HG03196 (cell line): ENCODE measurements around the gene RAB37.
A peak's percentile ranks its signal among the peaks of the same experiment; 100 is the strongest.

Experiments used
- ATAC-seq: cut with Tn5 transposase; IDR thresholded peaks from one replicate; pipeline ENCODE4 v1.9.1; 2021; ENCODE audit not compliant: unreplicated experiment

Gene RAB37, protein sequence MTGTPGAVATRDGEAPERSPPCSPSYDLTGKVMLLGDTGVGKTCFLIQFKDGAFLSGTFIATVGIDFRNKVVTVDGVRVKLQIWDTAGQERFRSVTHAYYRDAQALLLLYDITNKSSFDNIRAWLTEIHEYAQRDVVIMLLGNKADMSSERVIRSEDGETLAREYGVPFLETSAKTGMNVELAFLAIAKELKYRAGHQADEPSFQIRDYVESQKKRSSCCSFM

DNA sequence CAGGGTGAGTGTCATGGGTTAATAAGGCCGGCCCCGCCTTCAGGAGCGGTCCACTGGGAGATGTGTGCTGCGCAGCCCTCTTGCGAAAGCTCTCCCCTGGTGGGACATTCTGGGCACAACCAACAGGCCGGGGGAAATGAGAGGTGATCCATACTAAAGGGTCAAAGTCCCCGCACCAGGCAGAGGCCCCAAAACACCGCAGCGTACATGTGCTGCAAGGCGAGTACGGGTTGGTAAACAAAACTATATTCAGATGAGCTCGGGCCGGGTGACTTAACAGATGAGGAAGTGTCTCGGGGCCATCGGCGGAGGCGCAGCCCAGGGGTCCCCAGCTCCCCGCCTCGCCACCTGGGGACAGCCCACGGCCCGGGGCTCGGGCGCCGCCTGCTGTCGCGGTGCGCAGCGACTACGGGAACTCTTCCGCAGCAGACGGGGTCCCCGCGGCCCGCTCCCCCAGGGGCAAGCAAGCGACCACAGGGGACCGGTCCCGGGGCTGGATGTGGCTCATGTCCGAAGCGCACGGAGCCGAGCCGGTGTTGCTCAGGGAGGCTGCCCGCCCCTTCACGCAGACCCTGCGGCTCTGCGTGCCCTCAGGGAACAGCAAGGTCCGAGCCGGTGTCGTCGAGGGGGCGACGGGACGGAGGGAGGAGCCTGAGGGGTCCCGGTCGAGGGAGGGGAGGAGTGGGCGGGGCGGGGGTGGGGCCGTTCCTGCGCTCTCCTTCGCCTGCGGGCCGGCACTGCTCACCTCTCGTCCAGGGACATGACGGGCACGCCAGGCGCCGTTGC, at the start of gene RAB37:
RAB37 (plus strand) TSS at position 744 of the 786 bp plus-strand sequence; CDS start at position 761, 17 bp downstream.
- ATAC-seq = peak; percentile 33

DNA sequence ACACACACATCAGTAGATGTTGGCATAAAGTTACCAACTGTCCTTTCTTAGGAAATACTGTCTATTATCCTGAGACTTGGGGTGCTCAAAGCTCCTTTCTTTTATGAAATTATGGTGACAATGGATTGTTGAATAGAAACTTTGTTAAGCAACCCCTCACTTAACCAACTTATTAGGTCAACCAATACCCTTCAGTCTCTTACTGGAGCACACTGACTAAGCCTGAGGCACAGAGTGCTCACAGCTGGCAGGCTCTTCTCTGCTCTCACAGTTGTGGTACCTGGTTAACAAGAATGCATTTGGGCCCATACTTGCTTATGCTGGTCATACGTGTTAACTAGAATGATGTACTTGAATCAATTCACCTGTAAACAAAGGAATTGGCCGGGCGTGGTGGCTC, 49.2 kb upstream of the RAB37 start:
- no peak for ATAC-seq

DNA sequence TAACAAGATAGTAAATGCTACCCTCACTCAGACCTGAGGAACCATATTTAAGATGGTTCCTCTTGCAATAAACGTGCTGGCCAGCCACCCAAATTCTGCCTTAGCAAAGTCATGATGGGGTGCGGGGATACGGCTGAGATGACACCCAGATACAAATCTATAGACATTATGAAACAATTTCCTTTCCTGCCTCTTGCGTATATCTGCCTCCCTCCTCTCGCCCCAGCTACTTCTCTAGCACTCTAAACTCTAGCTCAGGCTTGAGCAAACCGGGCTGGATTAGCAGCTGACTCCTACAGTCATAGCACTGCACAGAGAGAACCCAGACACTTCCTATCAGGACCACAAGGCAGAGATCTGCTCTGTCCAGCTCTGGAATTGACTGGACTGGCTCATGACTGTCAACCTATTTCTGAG, 46.6 kb upstream of the RAB37 start:
- no peak for ATAC-seq

GRCh38 chr17:74691151-74691550, 45.9 kb upstream of the RAB37 start:
- ATAC-seq = no peak

DNA sequence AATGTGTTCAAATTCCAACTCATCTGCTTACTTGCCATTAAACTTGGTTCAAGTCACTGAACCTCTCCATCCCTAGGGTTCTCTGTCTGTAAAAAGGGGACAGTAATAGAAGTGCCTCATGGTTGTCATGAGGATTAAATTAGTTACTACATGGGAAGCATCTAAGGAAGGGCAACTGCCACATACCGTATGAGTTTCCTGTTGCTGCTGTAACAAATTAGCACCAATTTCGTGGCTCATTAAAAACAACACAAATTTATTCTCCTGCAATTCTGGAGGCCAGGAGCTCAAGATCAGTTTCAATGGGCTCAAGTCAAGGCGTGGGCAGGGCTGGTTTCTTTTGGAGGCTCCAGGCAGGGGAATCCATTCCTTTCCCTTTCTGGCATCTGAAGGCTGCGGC, 43.0 kb upstream of the RAB37 start:
- no peak for ATAC-seq

DNA sequence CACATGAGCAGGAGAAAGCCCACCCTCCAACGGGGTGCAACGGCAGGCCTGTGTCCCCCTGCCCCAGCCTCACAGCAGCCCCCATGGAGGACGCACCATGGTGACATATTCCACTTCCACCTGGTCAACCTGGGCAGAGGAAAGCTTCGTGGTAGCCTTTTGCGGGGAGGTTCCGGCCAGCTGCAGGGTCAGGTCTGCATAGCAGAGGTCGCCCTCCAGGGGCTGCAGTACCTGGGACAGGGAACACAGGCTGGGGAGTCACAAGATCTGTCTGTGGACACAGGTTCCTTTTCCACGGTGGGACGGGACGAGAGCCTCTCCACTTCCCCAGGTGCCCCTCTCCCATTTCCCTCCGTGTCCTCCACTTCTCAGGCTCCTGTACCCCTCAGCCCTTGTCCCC, 41.4 kb upstream of the RAB37 start:
- ATAC-seq = no peak

- ATAC-seq = no peak
Measured at GRCh38 chr17:74697515-74697914, 39.5 kb upstream of the RAB37 start.

- ATAC-seq = no peak
Measured at GRCh38 chr17:74698069-74698468, 39.0 kb upstream of the RAB37 start.

DNA sequence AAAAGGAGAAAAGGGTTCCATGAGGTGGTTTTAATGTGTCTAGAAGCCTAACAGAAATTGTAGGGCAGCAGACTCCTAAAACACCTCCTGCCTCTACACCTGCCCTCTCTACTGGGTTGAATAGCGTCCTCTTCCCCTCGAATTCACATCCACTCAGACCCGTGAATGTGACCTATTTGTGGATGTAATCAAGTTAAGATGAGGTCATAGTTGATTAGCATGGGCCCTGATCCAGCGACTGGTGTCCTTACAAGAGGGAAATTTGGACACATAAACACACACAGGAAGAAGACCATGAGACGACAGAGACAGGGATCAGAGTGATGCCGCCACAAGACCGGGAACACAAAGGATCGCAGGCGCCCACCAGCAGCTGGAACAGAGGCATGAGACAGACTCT, 37.8 kb upstream of the RAB37 start:
- no peak for ATAC-seq

- ATAC-seq = no peak
Measured at GRCh38 chr17:74702116-74702871, 34.8 kb upstream of the RAB37 start.

DNA sequence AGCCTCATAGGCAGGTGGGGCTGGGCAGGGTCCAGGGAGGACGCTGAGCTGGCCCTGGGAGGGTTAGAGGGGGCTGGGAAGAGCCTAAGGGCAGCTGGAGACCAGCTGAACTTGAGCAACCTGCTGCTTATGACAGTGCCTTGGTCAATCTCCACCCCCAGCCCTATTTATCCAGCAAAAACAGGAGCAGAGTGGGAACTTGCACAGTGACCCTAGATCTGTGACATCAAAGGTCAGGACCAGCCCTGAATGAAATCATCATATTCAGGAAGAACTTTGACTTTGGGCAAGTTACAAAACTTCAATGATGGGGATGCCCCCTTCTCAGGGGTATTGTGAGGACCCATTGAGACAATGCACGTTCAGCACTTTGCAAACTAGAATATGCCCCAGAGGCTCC, 33.7 kb upstream of the RAB37 start:
- no peak for ATAC-seq

DNA sequence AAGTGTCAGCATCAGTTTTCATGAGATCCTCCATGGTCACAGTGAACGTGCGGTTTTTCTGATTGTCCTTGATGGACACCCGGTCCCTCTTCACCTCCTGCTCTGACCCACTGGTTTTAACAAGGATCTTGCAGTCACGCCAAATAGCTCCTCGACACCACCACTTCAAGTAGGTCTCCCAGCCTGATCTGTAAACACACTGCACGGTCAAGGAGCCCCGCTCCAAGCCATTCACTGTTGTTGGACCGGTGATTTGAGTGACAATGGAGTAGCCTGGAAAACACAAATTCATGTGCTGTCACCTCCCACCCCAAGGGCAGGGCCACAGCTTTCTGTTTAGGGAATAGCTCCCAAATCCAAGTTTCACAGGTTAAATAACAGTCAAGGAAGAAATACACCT, 32.5 kb upstream of the RAB37 start:
- no peak for ATAC-seq

- no peak for ATAC-seq
Measured at GRCh38 chr17:74711058-74711824, 25.8 kb upstream of the RAB37 start.

- no peak for ATAC-seq
Measured at GRCh38 chr17:74712301-74712700, 24.8 kb upstream of the RAB37 start.

- no peak for ATAC-seq
Measured at GRCh38 chr17:74712756-74713155, 24.3 kb upstream of the RAB37 start, which contains the start of gene CD300LF. CD300LF (minus strand) TSS chr17:74712923; CDS start chr17:74712866, 57 bp downstream.

DNA sequence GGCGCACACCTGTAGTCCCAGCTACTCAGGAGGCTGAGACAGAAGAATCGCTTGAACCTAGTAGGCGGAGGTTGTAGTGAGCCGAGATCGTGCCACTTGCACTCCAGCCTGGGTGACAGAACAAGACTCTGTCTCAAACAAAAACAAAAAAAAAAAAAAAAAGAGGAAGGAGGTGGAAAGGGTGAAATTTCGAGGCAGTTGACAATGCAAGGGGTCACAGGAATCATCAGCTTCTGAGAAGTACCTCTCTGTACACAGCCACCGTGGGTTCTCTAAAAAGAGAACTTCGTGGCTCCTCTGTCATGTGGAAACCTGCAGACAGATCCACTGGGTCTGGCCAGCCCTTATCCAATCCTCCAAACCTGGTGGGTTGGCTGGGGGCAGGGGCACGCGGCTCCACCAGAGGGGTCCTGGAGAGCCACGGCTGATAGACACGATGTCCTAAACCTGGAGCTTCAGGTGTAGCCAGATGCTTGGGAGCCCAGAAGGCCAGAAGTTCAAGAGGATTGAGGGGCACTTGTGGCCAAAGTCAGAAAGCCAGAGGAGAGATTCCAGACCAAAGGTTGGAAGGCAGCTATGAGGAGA, 23.8 kb upstream of the RAB37 start:
- ATAC-seq = no peak

- no peak for ATAC-seq
Measured at GRCh38 chr17:74715144-74715543, 21.9 kb upstream of the RAB37 start.

DNA sequence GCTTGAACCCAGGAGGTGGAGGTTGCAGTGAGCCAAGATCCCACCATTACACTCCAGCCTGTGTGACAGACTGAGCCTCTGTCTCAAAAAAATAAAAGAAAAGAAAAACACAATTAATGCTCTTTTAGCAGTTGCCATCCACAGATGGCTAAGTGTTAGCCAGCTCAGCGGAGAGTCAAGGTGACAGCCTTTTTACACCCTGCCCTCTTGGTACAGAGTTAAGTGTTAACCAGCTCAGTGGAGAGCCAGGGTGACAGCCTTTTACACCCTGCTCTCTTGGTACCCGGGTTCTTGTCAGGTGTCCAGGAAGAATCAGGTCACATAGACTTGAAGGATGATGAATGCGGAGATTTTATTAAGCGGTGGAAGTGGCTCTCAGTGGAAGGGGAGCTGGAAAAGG, 16.6 kb upstream of the RAB37 start:
- ATAC-seq = no peak

DNA sequence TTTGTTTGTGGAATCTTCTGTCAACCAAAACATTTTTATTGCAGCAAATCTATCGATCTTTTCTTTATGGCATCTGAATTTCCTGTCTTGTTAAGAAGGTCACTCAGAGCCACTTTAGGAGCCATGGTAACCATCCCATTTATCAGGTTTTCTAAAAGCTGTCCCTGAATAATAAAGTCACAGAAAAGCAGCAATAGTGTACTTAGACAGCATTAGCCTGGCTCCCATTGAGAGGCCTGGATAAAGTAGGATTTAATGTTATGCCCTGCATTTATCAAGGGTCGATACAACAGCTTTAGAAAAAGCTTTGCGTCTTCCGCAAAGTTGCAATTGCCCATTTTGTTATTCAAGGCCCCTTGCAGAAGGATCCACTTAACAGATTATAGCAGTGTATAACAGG, 14.3 kb upstream of the RAB37 start:
- ATAC-seq = no peak

GRCh38 chr17:74723891-74724290, 13.2 kb upstream of the RAB37 start:
- no peak for ATAC-seq

- ATAC-seq = no peak
Measured at GRCh38 chr17:74725111-74725510, 11.9 kb upstream of the RAB37 start.
